A172 (cell line): ENCODE results near the gene WDR49. TPM values are rescaled to one million over a fixed set of nuclear protein-coding genes. Genes with fewer than 3 reads are reported as not detected.
"Not testable (repeated sequence)": the region's sequence is repeated elsewhere in the genome, so short reads cannot be mapped to it uniquely, and the experiment has no call there.

Source experiments
- DNase-seq: peaks from one replicate; pipeline ENCODE4 v3.0.0-alpha.2; 2015; ENCODE audit warnings: low spot score
- total RNA-seq: library from RNA; depleted of rRNA; stranded (reverse); fragments of >200 nt; shearing (Covaris generic); gene quantifications from 2 replicates; pipeline ENCODE4 v1.2.3, GENCODE V29; 2014

WDR49 gene
- total RNA-seq, 1 experiment from 2014 or later = 0.07 TPM

GRCh38 chr3:167614196-167614595 is 39.5 kb downstream of the WDR49 start:
- DNase-seq = not testable (repeated sequence)

- DNase-seq = no peak
Measured at GRCh38 chr3:167611718-167612117, 42.0 kb downstream of the WDR49 start.

- no peak for DNase-seq
Measured at GRCh38 chr3:167609156-167609555, 44.6 kb downstream of the WDR49 start.

GRCh38 chr3:167606836-167607235 is 46.9 kb downstream of the WDR49 start:
- DNase-seq = no peak

- no peak for DNase-seq
Measured at GRCh38 chr3:167605871-167606270, 47.9 kb downstream of the WDR49 start.

GRCh38 chr3:167602041-167602440 is 51.7 kb downstream of the WDR49 start:
- DNase-seq = no peak

GRCh38 chr3:167587651-167588050 is 66.1 kb downstream of the WDR49 start:
- no peak for DNase-seq

- no peak for DNase-seq
Measured at GRCh38 chr3:167575000-167575600, 78.6 kb downstream of the WDR49 start.

- DNase-seq = no peak
Measured at GRCh38 chr3:167572991-167573390, 80.8 kb downstream of the WDR49 start.

GRCh38 chr3:167568634-167569033 is 85.1 kb downstream of the WDR49 start:
- no peak for DNase-seq

- no peak for DNase-seq
Measured at GRCh38 chr3:167565489-167565888, 88.3 kb downstream of the WDR49 start.

GRCh38 chr3:167564612-167565011 is 89.1 kb downstream of the WDR49 start:
- DNase-seq = no peak

- DNase-seq = no peak
Measured at GRCh38 chr3:167559924-167560323, 93.8 kb downstream of the WDR49 start.

GRCh38 chr3:167554898-167555297 is 98.8 kb downstream of the WDR49 start:
- DNase-seq = no peak

- no peak for DNase-seq
Measured at GRCh38 chr3:167538081-167538480, 115.7 kb downstream of the WDR49 start.

- no peak for DNase-seq
Measured at GRCh38 chr3:167521006-167521355, 132.8 kb downstream of the WDR49 start.

GRCh38 chr3:167520266-167521005 is 133.3 kb downstream of the WDR49 start:
- DNase-seq = no peak

- no peak for DNase-seq
Measured at GRCh38 chr3:167507954-167508353, 145.8 kb downstream of the WDR49 start.

GRCh38 chr3:167502401-167502800 is 151.3 kb downstream of the WDR49 start:
- no peak for DNase-seq

GRCh38 chr3:167501941-167502340 is 151.8 kb downstream of the WDR49 start:
- DNase-seq = no peak

GRCh38 chr3:167497903-167498302 is 155.8 kb downstream of the WDR49 start:
- DNase-seq = no peak

- no peak for DNase-seq
Measured at GRCh38 chr3:167493244-167493643, 160.5 kb downstream of the WDR49 start.

GRCh38 chr3:167491621-167492020 is 162.1 kb downstream of the WDR49 start:
- no peak for DNase-seq

- DNase-seq = no peak
Measured at GRCh38 chr3:167489571-167489970, 164.2 kb downstream of the WDR49 start.
